Measurements from ENCODE around the gene NLRP9. TPM values are rescaled to one million over a fixed set of nuclear protein-coding genes. Genes with fewer than 3 reads are reported as not detected.

NLRP9 gene
- total and polyA plus RNA-seq, 8 donors: not detected

GRCh38 chr19:55697069-55697440 is 41.1 kb downstream of the NLRP9 start:
- WGBS, 5 donors: 88 to 92% (median 90%) methylated on average over 7 to 12 of the region's 12 CpGs
- Histone ChIP-seq H3K4me1 (peaks cover 0 to 14% (median 4%) of the 10 kb centered on the region in 4 donors), H3K27me3 (no peaks in the 10 kb centered on the region), H3K9me3 (no peaks in the 10 kb centered on the region), H3K36me3 (peaks cover 79 to 91% (median 90%) of the 10 kb centered on the region in 4 donors), H3K27ac (no peak overlapping the region), H3K4me3 (no peak overlapping the region)
- TF ChIP-seq POLR2A (IDR thresholded peaks at IDR 0.05) (no peak), EP300 (IDR thresholded peaks at IDR 0.05) (no peak), POLR2AphosphoS5 (IDR thresholded peaks at IDR 0.05) (no peak), CTCF (IDR thresholded peaks at IDR 0.05) (no peak)
- intact Hi-C loops (cut with DNase I; ENCODE audit: low total_unique reads): no loop called here
- DNase-seq: no peak

- peaks cover 0 to 9% (median under 1%) of the 10 kb centered on the region in 4 donors for H3K4me1 ChIP-seq
- no peak overlapping the region for H3K27ac ChIP-seq
- TF ChIP-seq POLR2A (IDR thresholded peaks at IDR 0.05): no peak
- no peak for TF ChIP-seq CTCF (IDR thresholded peaks at IDR 0.05)
- TF ChIP-seq EP300 (IDR thresholded peaks at IDR 0.05): no peak
- no peak for TF ChIP-seq POLR2AphosphoS5 (IDR thresholded peaks at IDR 0.05)
- intact Hi-C loops (cut with DNase I; ENCODE audit: low total_unique reads): no loop called here
- DNase-seq: no peak
- H3K4me3 ChIP-seq: no peak overlapping the region
- H3K36me3 ChIP-seq: peaks cover 84 to 96% (median 95%) of the 10 kb centered on the region in 4 donors
- H3K9me3 ChIP-seq: no peaks in the 10 kb centered on the region
- 88 to 93% (median 92%) methylated on average over 13 to 20 of the region's 20 CpGs for WGBS, 5 donors
- no peaks in the 10 kb centered on the region for H3K27me3 ChIP-seq
Measured at GRCh38 chr19:55696301-55697068, 41.7 kb downstream of the NLRP9 start.

- Histone ChIP-seq H3K9me3 (no peaks in the 10 kb centered on the region), H3K27ac (no peak overlapping the region), H3K4me3 (no peak overlapping the region), H3K4me1 (peaks cover 0 to 4% (median 0%) of the 10 kb centered on the region in 4 donors), H3K36me3 (peaks cover 90 to 100% (median 100%) of the 10 kb centered on the region in 4 donors), H3K27me3 (no peaks in the 10 kb centered on the region)
- DNase-seq: no peak
- intact Hi-C loops (cut with DNase I; ENCODE audit: low total_unique reads): no loop called here
- WGBS, 5 donors: 86 to 93% (median 90%) methylated on average over 16 to 23 of the region's 23 CpGs
- TF ChIP-seq EP300 (IDR thresholded peaks at IDR 0.05) (no peak), POLR2AphosphoS5 (IDR thresholded peaks at IDR 0.05) (no peak), POLR2A (IDR thresholded peaks at IDR 0.05) (no peak), CTCF (IDR thresholded peaks at IDR 0.05) (no peak)
Measured at GRCh38 chr19:55695511-55696290, 42.5 kb downstream of the NLRP9 start.

GRCh38 chr19:55694656-55695491 is 43.3 kb downstream of the NLRP9 start:
- DNase-seq: no peak
- 92 to 95% (median 92%) methylated on average over 24 to 37 of the region's 37 CpGs for WGBS, 5 donors
- H3K27ac ChIP-seq: no peak overlapping the region

More at GRCh38 chr19:55694656-55695491, 43.3 kb downstream of the NLRP9 start:
- H3K4me1 ChIP-seq: no peaks in the 10 kb centered on the region
- no peaks in the 10 kb centered on the region for H3K9me3 ChIP-seq
- TF ChIP-seq POLR2AphosphoS5 (IDR thresholded peaks at IDR 0.05): no peak
- TF ChIP-seq CTCF (IDR thresholded peaks at IDR 0.05): no peak
- TF ChIP-seq POLR2A (IDR thresholded peaks at IDR 0.05): no peak
- TF ChIP-seq EP300 (IDR thresholded peaks at IDR 0.05): no peak
- H3K4me3 ChIP-seq: no peak overlapping the region
- intact Hi-C loops (cut with DNase I; ENCODE audit: low total_unique reads): no loop called here
- peaks cover 92 to 100% (median 100%) of the 10 kb centered on the region in 4 donors for H3K36me3 ChIP-seq
- no peaks in the 10 kb centered on the region for H3K27me3 ChIP-seq

Data from stomach (tissue), 9 donors.